Adrenal gland (tissue), 5 donors: ENCODE measurements around the gene ART1.

Experiments
- CTCF ChIP-seq, 6 experiments: fragments of 450-650 bp in 4 of 6; fragments of 200-600 bp in 2 of 6; sonication (generic) in 1 of 6; IDR thresholded peaks; 1 replicate in 5 of 6; 2 replicates in 1 of 6; pipeline versions ENCODE4 v1.5.1 to v1.8.0; 2016 to 2021; ENCODE audit warnings: antibody characterized with exemption in 6 of 6, mild to moderate bottlenecking in 2 of 6, moderate library complexity in 1 of 6
- POLR2A ChIP-seq, 2 donors: fragments of 450-650 bp; IDR thresholded peaks; one replicate each; pipeline ENCODE4 v1.6.1; 2017; ENCODE audit warnings: antibody characterized with exemption in 2 of 2, mild to moderate bottlenecking in 2 of 2, moderate library complexity in 1 of 2
- donor health status: DM: no; HTN: no; CAD: no.

- TF ChIP-seq CTCF (IDR thresholded peaks at IDR 0.05) = no peak
- TF ChIP-seq POLR2A (IDR thresholded peaks at IDR 0.05) = no peak
These were observed 624 bp downstream of the ART1 start for GRCh38 chr11:3645552-3645951.
